ENCODE results near the gene AMBP. TPM values are rescaled to one million over a fixed set of nuclear protein-coding genes. Genes with fewer than 3 reads are reported as not detected.

The AMBP gene
- total RNA-seq, 6 experiments from 2014 or later = not detected

- no peak for DNase-seq
- no peak for TF ChIP-seq CTCF (IDR thresholded peaks at IDR 0.05)
- Mint-ChIP-seq H3K9me3 (peaks cover 29% of the 10 kb centered on the region), H3K4me3 (no peak overlapping the region), H3K27me3 (ENCODE audit: insufficient read depth) (no peaks in the 10 kb centered on the region), H3K4me1 (ENCODE audit: low read depth) (peaks cover 7% of the 10 kb centered on the region), H3K36me3 (ENCODE audit: low read depth) (peaks cover 68% of the 10 kb centered on the region), H3K27ac (no peak overlapping the region)
These were observed 56.5 kb downstream of the AMBP start for GRCh38 chr9:114021578-114021977.

GRCh38 chr9:114017741-114018715 lies 60.1 kb downstream of the AMBP start:
- Mint-ChIP-seq H3K4me1 (ENCODE audit: low read depth) (no peaks in the 10 kb centered on the region), H3K4me3 (no peak overlapping the region), H3K27me3 (ENCODE audit: insufficient read depth) (0 out of 2 replicates have a peak, but pooled peaks cover 3% of the 10 kb centered on the region), H3K27ac (no peak overlapping the region), H3K36me3 (ENCODE audit: low read depth) (peaks cover 53% of the 10 kb centered on the region), H3K9me3 (peaks cover 8% of the 10 kb centered on the region)
- no peak for TF ChIP-seq CTCF (IDR thresholded peaks at IDR 0.05)
- no peak for DNase-seq

GRCh38 chr9:114016629-114017423 lies 61.3 kb downstream of the AMBP start:
- H3K27ac Mint-ChIP-seq = no peak overlapping the region
- no peaks in the 10 kb centered on the region for H3K9me3 Mint-ChIP-seq
- no peak overlapping the region for H3K4me3 Mint-ChIP-seq
- no peak for DNase-seq
- no peaks in the 10 kb centered on the region for H3K4me1 Mint-ChIP-seq (ENCODE audit: low read depth)
- peaks cover 49% of the 10 kb centered on the region for H3K36me3 Mint-ChIP-seq (ENCODE audit: low read depth)
- no peak for TF ChIP-seq CTCF (IDR thresholded peaks at IDR 0.05)
- 0 out of 2 replicates have a peak, but pooled peaks cover 3% of the 10 kb centered on the region for H3K27me3 Mint-ChIP-seq (ENCODE audit: insufficient read depth)

GRCh38 chr9:114016101-114016500 lies 62.0 kb downstream of the AMBP start:
- DNase-seq = no peak
- Mint-ChIP-seq H3K27me3 (ENCODE audit: insufficient read depth) (0 out of 2 replicates have a peak, but pooled peaks cover 3% of the 10 kb centered on the region), H3K36me3 (ENCODE audit: low read depth) (peaks cover 48% of the 10 kb centered on the region), H3K4me1 (ENCODE audit: low read depth) (no peaks in the 10 kb centered on the region), H3K9me3 (no peaks in the 10 kb centered on the region), H3K4me3 (no peak overlapping the region), H3K27ac (no peak overlapping the region)
- no peak for TF ChIP-seq CTCF (IDR thresholded peaks at IDR 0.05)

- Mint-ChIP-seq H3K9me3 (no peaks in the 10 kb centered on the region), H3K27me3 (ENCODE audit: insufficient read depth) (peaks cover 5% of the 10 kb centered on the region; the same call in 1 of the 2 replicates), H3K4me1 (ENCODE audit: low read depth) (no peaks in the 10 kb centered on the region), H3K36me3 (ENCODE audit: low read depth) (peaks cover 50% of the 10 kb centered on the region), H3K4me3 (no peak overlapping the region), H3K27ac (no peak overlapping the region)
- no peak for DNase-seq
- TF ChIP-seq CTCF (IDR thresholded peaks at IDR 0.05) = no peak
These were observed 62.5 kb downstream of the AMBP start for GRCh38 chr9:114015607-114016006.

Data from HFFc6 (cell line).